Prostate gland (tissue), 2 donors: ENCODE measurements around the gene PIP5K1C.

Experiments
- CTCF ChIP-seq, 4 experiments: fragments of 200-600 bp in 2 of 4; fragments of 450-650 bp in 2 of 4; sonication (generic) in 2 of 4; IDR thresholded peaks; 1 replicate in 3 of 4; 2 replicates in 1 of 4; pipeline ENCODE4 v1.5.1; 2016 to 2019; ENCODE audit warnings: antibody characterized with exemption in 4 of 4, mild to moderate bottlenecking in 2 of 4, moderate library complexity in 2 of 4
- POLR2A ChIP-seq: fragments of 450-650 bp; IDR thresholded peaks from one replicate; pipeline ENCODE4 v1.6.1; 2016; ENCODE audit warnings: antibody characterized with exemption, mild to moderate bottlenecking

GRCh38 chr19:3664879-3665642 lies 35.2 kb downstream of the PIP5K1C start:
- no peak for TF ChIP-seq CTCF (IDR thresholded peaks at IDR 0.05)
- TF ChIP-seq POLR2A: no peak
